CD4-positive, alpha-beta T cell treated with Interleukin-21 for 1 hour (primary cell): ENCODE results near the gene VPS33B.
A peak's percentile ranks its signal among the peaks of the same experiment; 100 is the strongest.
"Not testable (repeated sequence)": the region's sequence is repeated elsewhere in the genome, so short reads cannot be mapped to it uniquely, and the experiment has no call there.

Experiments
- DNase-seq: peaks from one replicate; pipeline ENCODE4 v3.0.0-alpha.2; 2020

Gene VPS33B

DNA sequence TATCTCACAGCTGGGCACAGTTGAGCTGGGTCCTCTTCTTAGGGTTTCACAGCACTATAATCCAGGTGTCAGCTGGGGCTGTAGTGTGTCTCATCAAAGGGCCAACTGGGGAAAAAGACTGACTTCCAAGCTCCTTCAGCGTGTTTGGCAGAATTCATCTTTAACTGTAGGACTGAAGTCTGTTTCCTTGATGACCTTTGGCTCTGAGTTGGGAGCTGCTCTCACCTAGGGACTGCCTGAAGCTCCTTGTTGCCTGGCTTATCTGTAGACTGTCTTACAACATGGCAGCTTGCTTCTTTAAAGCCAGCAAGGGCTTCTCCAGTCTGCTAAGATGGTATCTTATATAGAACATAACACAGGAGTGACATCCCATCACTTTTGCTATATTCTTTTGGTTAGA, 5.3 kb upstream of the VPS33B start:
- no peak for DNase-seq

DNA sequence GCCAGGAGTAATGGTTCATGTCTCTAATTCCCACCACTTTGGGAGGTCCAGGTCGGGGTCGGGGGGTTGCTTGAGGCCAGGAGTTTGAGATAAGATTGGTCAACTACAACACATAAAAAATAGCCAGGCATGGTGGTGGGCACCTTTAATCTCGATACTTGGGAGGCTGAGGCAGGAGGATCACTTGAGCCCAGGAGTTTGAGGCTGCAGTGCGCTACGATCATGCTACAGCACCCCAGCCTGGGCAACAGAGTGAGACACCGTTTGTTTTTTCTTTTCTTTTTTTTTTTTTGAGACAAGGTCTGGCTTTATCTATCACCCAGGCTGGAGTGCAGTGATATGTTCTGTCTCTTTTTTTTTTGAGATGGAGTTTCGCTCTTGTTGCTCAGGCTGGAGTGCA, 1.3 kb upstream of the VPS33B start:
- no peak for DNase-seq

DNA sequence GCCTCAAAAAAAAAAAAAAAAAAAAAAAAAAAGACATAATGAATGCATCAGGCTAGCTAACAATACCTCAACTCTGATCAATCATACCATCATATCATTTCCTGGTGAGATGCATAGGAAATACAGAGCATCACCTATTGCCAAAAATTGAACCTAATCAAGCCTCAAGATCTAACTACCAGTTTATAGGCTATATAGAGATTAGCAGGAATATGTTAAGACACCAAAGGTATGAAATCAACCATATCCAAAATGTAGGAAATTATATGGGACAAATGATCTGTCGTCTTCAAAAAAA, 387 bp upstream of the VPS33B start:
- no peak for DNase-seq

DNA sequence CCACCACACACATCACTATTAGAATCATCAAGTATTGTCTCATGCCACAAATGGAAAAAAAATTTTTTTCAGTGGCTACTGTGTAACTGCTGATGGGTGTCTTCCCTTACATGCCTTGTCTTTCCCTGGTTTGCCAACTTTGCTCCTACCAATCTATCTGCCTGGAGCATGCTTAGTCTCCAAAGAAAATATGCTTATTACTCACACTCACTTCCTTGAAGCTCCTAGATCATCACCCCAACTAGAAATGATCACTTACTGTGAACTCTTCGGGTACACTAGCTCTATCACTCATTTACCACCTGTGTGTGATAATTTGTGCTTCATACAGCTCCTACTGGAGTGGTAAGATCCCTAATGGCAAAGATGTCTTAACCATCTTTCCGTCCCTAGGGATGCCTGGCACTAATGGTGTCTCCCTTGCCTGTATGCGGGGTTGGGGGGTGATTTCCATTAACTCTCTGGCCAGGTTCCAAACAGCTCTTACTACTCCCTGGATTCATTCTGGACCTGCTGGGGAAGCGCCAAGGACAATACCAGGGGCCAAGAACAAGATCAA, 799 bp downstream of the VPS33B start:
- DNase-seq, result no peak

DNA sequence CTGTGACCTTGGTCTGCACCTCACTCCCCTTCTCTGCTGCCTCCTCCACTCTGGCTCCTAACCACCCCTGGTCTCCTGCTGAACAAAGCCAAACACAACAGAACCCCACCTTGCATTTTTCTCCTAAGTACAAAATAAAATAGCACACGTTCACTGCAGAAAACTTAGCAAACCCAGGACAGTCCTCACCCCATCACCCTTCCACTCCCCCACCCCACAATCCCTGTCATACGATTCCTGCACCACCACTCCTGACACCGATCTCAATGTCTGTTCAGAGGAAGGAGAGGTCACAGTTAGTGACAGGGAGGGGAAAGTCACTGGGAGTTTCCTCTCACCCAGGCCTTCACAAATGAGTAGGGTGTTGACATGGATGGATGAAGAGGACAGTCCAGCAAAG, 4.2 kb downstream of the VPS33B start:
- DNase-seq, result no peak

DNA sequence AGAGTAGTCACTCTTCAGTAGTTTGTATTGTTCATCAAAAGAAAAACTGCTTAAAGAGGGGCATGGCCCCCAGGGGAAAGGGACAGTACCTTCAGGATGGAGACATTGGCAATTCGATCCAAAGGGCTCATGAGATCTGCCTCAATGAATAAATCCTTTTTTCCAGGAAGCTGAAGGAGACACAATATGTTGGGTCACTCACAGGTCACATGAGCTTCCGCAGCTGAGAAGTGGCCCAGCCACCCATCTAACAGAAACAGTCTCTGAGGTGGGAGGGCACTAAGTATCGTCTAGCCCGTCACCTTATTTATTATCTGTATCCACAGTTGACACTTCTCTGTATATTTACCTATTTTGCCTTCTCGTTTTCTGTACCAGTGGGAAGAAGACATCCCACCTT, 4.7 kb downstream of the VPS33B start:
- no peak for DNase-seq

DNA sequence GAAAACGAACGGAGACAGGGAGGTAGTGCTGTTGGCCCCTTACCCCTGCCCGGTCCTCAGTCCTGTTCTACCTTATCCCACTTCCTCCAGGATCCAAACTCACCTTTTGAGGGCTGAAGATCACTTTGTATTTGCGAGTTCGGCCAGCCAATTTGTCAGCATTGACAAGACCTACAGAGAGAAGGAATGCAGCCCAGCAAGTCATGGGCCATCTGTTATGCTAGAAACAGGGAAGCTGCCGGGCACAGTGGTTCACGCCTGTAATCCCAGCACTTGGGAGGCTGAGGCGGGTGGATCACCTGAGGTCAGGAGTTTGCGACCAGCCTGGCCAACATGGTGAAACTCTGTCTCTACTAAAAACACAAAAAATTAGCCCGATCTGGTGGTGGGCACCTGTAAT, 8.7 kb downstream of the VPS33B start:
- DNase-seq, result not testable (repeated sequence)

DNA sequence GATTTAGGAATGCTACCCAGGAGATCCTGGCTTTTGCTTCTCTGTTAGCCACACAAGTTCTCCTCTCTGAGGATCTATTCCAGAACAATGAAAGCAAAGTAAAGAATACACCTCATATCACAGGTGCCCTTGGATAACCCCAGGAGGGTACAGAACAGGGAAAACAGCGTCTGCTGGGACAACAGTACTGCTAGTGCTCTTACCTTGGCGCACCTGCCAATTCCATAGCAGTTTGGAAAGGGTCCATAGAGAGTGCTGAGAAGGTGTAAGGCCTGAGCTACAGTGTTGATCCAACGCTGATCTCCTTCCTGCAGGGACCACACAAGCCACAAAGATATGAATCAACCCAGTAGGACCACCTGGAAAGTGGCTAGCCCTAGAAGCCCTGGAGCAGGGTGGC, 15.1 kb downstream of the VPS33B start:
- no peak for DNase-seq

DNA sequence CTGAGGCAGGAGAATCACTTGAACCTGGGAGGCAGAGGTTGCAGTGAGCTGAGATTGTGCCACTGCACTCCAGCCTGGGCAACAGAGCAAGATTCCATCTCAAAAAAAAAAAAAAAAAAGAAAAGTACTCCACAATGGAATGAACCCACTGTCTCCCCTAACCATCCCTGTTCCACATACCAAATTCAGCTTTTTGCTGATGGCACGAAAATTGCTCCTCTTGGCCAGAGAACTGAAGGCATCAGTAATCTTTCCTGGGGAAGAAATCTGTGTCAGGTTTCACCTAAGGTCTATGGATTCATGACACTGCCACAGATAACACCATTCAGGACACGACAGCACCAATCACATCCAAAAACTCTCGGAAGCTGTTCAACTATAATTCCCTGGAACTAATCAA, 21.2 kb downstream of the VPS33B start:
- no peak for DNase-seq

DNA sequence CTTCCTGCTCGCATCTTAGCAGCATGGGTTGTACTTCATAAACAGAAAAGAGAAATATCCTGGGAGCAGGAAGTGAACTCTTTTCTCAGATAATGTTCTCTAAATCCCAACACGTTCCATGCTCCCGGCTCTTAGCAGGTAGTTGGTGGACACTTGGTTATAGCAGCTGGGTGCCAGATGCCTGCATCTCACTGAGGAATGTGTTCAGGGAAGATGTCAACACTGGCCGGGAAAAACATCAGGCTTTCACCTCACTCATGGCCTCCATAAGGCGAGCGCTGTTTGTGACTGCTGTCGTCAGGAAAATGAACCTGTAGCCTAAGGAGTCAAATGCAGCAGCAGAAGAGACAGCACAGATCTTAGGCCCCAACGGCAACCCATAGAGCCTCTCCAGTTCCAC, 23.7 kb downstream of the VPS33B start:
- no peak for DNase-seq

DNA sequence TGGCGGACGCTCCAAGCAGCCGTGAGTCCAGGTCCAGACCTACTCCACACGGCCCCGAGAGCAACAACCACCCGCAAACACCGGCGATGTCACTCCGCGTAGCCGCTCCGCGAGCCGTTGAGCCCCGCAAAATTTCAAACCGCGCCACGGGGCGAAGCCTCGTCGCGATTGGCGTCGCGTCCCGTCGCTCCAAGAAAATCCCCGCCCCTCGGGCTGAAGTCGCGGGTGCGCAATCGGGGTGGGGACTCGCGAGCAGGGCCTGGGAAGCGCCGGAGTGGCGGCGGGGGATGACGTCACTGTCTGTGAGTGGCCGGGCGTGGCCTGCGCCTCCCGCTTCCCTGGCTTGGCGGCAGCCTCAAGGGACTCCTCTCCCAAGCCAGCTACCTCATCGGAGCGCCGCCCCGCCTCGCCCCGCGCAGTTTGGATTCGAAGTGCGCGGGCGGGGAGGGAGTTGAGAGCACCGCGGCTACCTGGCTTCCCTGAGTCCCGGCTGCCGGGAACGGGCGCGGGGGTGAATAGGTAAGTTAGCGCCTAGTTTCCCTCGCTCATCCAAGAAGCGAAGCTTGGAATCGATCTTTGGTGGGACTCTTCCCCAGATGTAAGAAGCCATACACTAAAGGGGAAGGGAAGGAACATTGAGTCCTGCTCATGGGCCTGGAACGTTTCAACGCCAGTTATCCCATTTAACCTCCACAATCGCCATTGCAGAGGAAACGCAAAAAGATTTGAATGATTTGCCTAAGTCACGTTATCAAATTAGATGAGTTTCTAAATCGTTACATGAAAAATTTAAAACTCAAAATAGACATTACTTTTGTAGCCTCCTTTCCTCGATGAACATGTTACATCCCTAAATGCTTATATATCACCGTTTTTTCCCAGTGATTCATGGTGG, 27.7 kb downstream of the VPS33B start, which contains the start of gene PRC1:
PRC1 (minus strand) TSS at position 119 of the 895 bp plus-strand sequence; CDS start at position 1, 118 bp downstream.
- peak; percentile 97 for DNase-seq

DNA sequence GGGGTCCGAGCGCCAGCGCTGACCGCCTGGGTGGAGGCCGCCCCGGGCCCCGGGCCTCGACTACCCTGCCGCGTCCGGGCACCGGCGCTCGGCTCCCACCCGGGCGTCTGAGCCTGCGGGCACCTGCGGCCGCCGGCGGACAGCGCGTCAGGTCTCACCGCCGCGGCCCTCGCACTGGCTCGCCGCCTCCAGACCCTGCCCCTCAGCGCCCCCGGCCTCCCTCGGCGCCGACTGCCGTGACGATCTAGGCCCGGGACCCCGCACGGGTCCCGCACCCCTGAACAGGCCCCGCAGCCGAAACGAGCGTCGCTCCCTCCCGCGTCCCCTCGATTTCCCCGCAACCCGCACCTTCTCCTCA, 28.4 kb downstream of the VPS33B start:
- DNase-seq, result no peak

DNA sequence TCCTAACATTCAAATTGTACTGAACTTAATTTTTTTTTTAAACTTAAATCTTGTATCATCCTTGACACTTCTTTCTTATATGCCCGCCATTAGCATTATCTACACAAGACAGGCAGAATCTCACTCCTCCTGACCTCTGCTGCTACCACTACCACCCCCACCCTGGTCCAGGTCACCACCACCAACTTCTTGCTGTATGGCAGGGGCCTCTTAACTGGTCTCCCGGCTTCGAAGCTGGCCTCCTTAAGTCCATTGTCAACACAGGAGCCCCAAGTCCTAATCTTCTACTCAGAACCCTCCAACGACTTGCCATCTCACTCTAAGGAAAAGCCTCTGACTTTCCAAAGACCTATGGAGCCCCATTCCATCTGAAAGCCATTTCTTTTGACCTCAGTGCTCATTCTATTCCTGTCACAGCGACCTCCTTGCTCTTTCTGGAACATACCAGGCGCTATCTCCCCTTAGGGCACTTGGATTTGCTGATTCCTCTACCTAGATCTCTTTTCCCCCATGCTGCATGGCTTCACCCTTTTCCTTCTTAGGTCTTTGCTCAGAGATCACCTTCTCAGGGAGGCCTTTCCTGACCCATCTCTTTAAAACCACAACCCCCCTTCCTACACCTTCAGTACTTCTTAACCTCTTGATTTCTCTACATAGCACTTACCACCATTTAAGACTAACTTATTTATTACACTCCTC, 30.7 kb downstream of the VPS33B start:
- DNase-seq, result no peak

DNA sequence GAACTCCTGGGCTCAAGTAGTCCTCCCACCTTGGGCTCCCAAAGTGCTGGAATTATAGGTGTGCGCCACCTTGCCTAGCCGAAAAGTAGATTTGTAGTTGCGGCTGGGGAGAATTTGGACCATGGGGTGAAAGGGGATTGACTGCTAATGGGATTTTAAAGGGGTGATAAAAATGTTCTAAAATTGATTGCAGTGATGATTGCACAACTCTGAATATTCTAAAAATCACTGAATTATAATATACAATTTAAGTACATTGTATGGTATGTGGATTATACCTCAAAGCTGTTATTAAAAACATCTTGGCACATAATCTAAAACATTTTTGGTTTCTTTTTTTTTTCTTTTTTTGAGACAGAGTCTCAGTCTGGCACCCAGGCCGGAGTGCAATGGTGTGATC, 31.9 kb downstream of the VPS33B start:
- no peak for DNase-seq

DNA sequence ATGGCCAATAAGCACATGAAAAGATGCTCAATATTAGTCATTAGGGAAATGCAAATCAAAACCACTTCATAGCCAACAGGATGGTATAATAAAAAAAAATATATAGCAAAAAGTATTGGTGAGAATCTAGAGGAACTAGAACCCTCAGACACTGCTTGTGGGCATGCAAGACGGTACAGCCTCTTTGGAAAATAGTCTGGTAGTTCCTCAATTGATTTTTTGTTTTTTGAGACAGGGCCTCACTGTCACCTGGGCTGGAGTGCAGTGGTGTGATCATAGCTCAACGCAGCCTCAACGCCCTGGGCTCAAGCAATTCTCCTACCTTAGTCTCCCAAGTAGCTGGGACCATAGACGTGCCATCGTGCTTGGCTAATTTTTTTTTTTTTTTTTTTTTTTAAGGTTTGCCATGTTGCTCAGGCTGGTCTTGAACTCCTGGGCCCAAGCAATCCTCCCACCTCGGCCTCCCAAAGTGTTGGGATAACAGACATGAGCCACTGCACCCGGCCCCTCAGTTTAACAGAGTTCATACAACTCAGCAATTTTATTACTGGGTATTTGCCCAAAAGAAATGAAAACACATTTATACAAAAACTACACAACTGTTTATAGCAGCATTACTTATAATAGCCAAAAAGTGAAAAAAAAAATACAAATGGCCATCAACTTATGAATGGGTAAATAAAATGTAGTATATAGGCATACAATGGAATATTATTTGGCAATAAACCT, 33.2 kb downstream of the VPS33B start:
- DNase-seq, result no peak

DNA sequence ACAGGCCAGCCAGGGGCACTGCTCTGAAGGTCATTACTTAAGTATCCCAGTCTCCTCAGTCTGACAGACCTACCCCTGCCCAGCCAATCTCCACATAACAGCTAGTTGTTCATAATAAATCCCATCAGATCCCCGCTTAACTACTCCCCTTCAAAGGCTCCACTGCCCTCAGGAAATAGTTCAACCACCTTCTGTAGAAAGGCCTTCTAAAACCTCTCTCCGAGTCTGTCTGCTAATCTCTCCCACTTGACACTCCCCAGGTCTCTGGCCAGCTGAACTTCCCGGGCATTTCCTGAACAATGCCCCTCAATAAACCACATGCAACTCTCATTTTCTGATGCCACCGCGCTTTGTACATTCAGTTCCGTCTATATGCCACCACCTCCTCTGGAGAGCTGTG, 34.1 kb downstream of the VPS33B start:
- no peak for DNase-seq

DNA sequence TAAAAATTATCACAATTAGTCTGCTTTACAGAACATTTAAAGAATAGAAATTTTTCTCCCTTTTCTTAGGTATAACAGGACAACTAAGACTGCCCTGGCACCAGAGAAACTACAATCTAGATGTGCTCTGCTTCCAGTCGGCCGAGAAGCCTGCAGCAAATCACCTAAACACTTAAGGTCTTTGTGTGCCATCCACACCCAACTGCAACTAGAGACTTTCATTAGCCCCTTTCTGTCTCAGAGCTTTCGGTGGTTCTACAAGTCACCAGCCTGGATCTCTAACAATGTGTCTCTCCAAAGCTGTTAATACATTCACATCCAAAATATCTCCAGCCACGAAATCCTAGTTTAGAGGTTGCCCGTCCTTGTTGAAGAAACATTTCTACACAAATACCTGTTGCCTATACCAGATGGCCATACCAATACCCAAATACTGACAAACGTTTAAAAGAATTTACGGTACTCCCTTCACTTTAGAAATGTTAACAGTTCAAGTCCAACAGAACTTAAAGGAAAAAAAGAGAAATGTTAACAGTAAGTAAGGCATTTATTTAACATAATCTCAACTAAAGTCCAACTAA, 34.7 kb downstream of the VPS33B start:
- DNase-seq, result no peak

DNA sequence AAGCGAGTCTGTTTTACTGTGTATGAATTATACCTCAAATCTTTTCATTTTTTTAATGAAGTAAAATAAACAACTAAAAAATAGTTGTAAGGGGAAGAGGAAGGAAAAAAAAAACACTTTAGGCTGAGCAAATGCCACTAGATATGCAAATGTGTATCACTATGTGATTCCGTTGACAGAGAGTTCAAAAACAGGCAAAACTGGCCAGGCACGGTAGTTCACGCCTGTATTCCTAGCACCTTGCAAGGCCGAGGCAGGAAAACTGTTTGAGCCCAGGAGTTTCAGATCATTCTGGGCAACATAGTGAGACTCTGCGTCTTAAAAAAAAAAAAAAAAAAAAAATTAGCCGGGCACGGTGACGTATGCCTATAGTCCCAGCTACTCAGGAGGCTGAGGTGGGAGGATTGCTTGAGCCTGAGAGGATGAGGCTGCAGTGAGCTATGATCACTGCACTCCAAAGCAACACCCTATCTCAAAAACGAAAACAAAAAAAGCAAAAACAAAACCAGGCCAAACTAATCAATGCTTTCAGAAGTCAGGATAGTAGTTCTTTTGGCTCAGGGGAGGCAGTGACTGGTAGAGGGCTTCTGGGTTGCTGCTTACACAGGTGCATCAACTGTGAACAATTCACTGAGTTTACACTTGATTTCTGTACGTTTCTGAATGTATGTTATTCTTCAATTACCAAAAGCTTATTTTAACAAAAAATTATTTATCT, 35.4 kb downstream of the VPS33B start:
- no peak for DNase-seq

DNA sequence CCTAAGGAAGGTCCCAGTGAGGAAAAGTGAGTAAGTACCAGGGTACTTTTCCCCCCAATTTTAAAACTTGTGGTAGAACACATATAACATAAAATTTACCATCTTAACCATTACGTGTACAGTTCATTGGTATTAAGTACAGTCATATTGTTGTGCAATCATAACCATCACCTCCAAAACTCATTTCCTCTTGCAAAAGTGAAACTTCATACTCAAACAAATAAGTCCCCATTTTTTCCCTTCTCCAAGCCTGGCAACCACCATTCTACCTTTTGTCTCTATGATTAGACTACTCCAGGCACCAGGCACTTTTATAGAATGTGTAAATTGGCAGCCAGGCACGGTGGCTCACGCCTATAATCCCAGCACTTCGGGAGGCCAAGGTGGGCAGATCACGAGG, 40.3 kb downstream of the VPS33B start:
- no peak for DNase-seq

DNA sequence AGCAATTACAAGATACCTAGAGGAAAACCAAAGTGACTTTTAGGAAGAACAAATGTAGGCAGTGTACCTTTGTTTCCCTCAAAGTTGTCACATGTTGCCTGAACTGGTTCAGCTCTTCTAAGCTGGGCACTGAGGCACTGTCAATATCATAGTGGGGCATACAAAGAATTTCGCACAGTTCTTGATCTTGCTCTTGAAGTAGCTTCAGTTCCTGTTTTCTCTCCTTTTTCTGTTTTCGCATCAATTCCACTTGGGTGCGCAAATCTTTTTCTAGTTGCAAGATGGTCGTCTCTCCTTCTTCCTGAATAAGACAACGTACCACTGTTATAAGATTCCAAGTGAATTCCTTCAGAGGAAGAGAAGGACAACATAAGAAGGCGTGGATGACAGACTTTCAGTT, 40.7 kb downstream of the VPS33B start:
- no peak for DNase-seq

DNA sequence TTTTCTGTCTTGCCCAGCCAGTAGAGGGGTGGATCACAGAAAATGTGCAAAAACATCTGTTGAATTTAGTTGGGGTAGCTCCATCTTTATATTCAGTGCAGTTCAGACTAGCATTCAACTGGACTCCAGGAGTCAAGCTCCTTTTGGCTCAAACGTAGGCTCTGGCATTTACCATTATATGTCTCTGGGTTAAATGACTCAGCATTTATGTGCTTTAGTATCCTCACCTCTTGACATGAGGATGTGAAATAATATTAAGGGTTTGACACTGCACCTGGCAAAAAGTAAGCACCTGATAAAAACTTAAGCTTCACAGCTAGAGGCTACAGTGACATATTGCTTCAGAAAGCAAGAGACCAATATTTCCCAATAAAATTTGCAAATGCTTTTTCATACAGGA, 42.8 kb downstream of the VPS33B start:
- DNase-seq, result no peak

DNA sequence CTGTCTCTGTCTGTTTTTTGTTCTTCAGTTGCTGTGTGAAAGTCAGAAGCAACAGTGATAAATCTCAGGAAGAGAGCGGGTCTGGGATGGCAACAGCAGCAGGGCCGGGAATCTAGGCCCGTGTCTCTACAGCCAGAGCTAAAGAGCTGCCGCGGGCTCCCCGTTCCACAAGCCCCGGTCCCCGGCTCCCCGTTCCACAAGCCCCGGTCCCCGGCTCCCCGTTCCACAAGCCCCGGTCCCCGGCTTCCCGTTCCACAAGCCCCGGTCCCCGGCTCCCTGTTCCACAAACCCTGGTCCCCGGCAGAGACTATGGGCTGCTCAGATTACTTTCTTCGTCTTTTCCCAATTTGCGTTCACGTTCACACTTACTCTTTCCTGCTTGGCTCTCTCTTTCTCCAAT, 48.2 kb downstream of the VPS33B start:
- DNase-seq, result no peak

DNA sequence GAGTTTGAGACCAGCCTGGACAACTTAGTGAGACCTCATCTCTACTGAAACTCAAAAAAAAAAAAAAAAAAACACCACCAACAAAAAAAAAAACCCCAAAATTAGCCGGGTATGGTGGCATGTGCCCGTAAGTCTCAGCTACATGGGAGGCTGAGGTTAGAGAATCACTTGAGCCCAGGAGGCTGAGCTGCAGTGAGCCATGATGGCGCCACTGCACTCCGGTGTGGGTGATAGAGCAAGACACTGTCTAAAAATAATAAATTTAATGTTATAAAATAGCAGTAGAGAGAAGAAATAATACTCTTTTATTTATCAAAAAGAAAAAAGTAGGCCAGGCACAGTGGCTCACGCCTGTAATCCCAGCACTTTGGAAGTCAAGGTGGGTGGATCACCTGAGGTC, 50.3 kb downstream of the VPS33B start:
- no peak for DNase-seq
